ENCODE measurements around the gene SEC24C. TPM values are rescaled to one million over a fixed set of nuclear protein-coding genes. Genes with fewer than 3 reads are reported as not detected.
A peak's percentile ranks its signal among the peaks of the same experiment; 100 is the strongest.

SEC24C gene
- total and polyA plus RNA-seq, 2 donors: 31.4 to 40.2 TPM

- H3K27me3 ChIP-seq (ENCODE audit: control insufficient read depth in 2 of 2, insufficient read depth in 1 of 2, low read length in 1 of 2): no peaks in the 10 kb centered on the region
- H3K9me3 ChIP-seq (ENCODE audit: control insufficient read depth in 2 of 2, insufficient read depth in 1 of 2, low read length in 1 of 2): no peaks in the 10 kb centered on the region
- peaks cover 73 to 86% of the 10 kb centered on the region in 2 donors for H3K36me3 ChIP-seq (ENCODE audit: control insufficient read depth in 2 of 2, insufficient read depth in 2 of 2, low read length in 1 of 2)
- peaks cover 15 to 17% of the 10 kb centered on the region in 2 donors for H3K4me1 ChIP-seq (ENCODE audit: control insufficient read depth in 2 of 2, insufficient read depth in 2 of 2, low read length in 2 of 2)
- DNase-seq (ENCODE audit: low read depth in 6 of 9, low spot score in 9 of 9): no peak
- no peak overlapping the region for H3K27ac ChIP-seq (ENCODE audit: low read depth in 1 of 2, low read length in 1 of 2)
- 94% methylated on average over 2 of the region's 2 CpGs for WGBS
- no peak overlapping the region for H3K4me3 ChIP-seq (ENCODE audit: low read length in 2 of 2)
These were observed 18.7 kb downstream of the SEC24C start for GRCh38 chr10:73762915-73763314.

DNA sequence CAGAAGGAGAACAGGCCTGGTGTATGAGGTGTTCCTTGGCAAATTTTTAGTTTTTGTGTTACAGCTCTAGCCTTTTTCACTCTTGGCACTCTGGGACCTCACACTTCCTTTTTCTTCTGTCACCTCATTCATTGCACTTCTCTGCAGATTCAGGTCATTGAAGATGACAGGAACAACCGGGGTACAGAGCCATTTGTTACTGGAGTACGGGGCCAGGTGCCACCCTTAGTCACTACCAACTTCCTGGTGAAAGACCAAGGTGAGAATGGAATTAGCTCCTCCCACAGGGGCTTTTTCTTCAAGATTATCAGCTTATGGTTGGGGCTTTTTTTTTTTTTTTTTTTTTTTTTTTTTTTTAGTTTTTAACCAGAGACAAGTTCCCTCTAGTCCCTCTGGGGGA, 19.2 kb downstream of the SEC24C start:
- Histone ChIP-seq H3K9me3 (ENCODE audit: control insufficient read depth in 2 of 2, insufficient read depth in 1 of 2, low read length in 1 of 2) (no peaks in the 10 kb centered on the region), H3K4me1 (ENCODE audit: control insufficient read depth in 2 of 2, insufficient read depth in 2 of 2, low read length in 2 of 2) (peaks cover 15 to 17% of the 10 kb centered on the region in 2 donors), H3K27me3 (ENCODE audit: control insufficient read depth in 2 of 2, insufficient read depth in 1 of 2, low read length in 1 of 2) (no peaks in the 10 kb centered on the region), H3K36me3 (ENCODE audit: control insufficient read depth in 2 of 2, insufficient read depth in 2 of 2, low read length in 1 of 2) (peaks cover 73 to 90% of the 10 kb centered on the region in 2 donors), H3K27ac (ENCODE audit: low read depth in 1 of 2, low read length in 1 of 2) (no peak overlapping the region), H3K4me3 (ENCODE audit: low read length in 2 of 2) (no peak overlapping the region)
- 92% methylated on average over 2 of the region's 2 CpGs for WGBS
- no peak for DNase-seq (ENCODE audit: low read depth in 6 of 9, low spot score in 9 of 9)

GRCh38 chr10:73765066-73765465, 20.9 kb downstream of the SEC24C start:
- WGBS: 98% methylated on average over 6 of the region's 6 CpGs
- no peak for DNase-seq (ENCODE audit: low read depth in 6 of 9, low spot score in 9 of 9)
- H3K27me3 ChIP-seq (ENCODE audit: control insufficient read depth in 2 of 2, insufficient read depth in 1 of 2, low read length in 1 of 2): no peaks in the 10 kb centered on the region
- no peak overlapping the region for H3K4me3 ChIP-seq (ENCODE audit: low read length in 2 of 2)
- peaks cover 68 to 95% of the 10 kb centered on the region in 2 donors for H3K36me3 ChIP-seq (ENCODE audit: control insufficient read depth in 2 of 2, insufficient read depth in 2 of 2, low read length in 1 of 2)
- peaks cover under 1 to 16% of the 10 kb centered on the region in 2 donors for H3K4me1 ChIP-seq (ENCODE audit: control insufficient read depth in 2 of 2, insufficient read depth in 2 of 2, low read length in 2 of 2)
- no peak overlapping the region for H3K27ac ChIP-seq (ENCODE audit: low read depth in 1 of 2, low read length in 1 of 2)
- no peaks in the 10 kb centered on the region for H3K9me3 ChIP-seq (ENCODE audit: control insufficient read depth in 2 of 2, insufficient read depth in 1 of 2, low read length in 1 of 2)

DNA sequence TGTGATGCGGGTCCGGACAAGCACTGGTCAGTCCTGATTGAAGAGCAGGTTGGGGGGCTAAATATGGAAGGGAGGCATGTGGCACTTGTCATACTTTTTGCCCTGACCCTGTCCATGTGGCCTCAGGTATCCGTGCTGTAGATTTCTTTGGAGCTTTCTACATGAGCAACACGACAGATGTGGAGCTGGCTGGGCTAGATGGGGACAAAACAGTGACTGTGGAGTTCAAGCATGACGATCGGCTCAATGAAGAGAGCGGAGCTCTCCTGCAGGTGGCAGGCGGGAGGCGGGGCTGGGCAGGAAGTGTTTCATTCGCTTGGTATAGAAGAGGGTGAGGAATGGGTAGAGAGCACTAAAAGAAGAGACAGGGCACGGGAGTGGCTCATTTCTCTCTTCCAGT, 24.7 kb downstream of the SEC24C start:
- H3K9me3 ChIP-seq (ENCODE audit: control insufficient read depth in 2 of 2, insufficient read depth in 1 of 2, low read length in 1 of 2): peaks cover 0 to 3% of the 10 kb centered on the region in 2 donors
- H3K4me1 ChIP-seq (ENCODE audit: control insufficient read depth in 2 of 2, insufficient read depth in 2 of 2, low read length in 2 of 2): peaks cover 9 to 30% of the 10 kb centered on the region in 2 donors
- peaks cover 44 to 75% of the 10 kb centered on the region in 2 donors for H3K36me3 ChIP-seq (ENCODE audit: control insufficient read depth in 2 of 2, insufficient read depth in 2 of 2, low read length in 1 of 2)
- peak in 5 of 9 donors; percentile 42 to 76 (median 54) for DNase-seq (ENCODE audit: low read depth in 6 of 9, low spot score in 9 of 9)
- 62% methylated on average over 11 of the region's 11 CpGs for WGBS
- H3K27ac ChIP-seq (ENCODE audit: low read depth in 1 of 2, low read length in 1 of 2): peak overlapping the region in 1 of 2 donors; percentile 45
- H3K4me3 ChIP-seq (ENCODE audit: low read length in 2 of 2): no peak overlapping the region
- H3K27me3 ChIP-seq (ENCODE audit: control insufficient read depth in 2 of 2, insufficient read depth in 1 of 2, low read length in 1 of 2): no peaks in the 10 kb centered on the region

DNA sequence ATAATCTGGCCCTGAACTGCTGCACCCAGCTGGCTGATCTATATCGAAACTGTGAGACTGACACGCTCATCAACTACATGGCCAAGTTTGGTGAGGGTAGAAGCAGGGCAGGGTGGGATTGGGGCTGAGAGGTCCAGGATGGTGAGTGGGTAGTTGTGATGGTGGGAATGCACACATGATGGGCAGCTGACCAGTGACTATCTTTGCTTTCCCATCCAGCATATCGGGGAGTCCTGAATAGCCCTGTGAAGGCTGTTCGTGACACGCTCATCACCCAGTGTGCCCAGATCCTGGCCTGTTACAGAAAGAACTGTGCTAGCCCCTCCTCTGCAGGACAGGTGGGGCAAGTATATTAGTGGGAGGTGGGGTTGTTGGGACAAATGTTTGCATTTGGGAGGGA, 25.2 kb downstream of the SEC24C start:
- no peak for DNase-seq (ENCODE audit: low read depth in 6 of 9, low spot score in 9 of 9)
- Histone ChIP-seq H3K36me3 (ENCODE audit: control insufficient read depth in 2 of 2, insufficient read depth in 2 of 2, low read length in 1 of 2) (peaks cover 41 to 73% of the 10 kb centered on the region in 2 donors), H3K9me3 (ENCODE audit: control insufficient read depth in 2 of 2, insufficient read depth in 1 of 2, low read length in 1 of 2) (peaks cover 0 to 3% of the 10 kb centered on the region in 2 donors), H3K27ac (ENCODE audit: low read depth in 1 of 2, low read length in 1 of 2) (peak overlapping the region in 1 of 2 donors; percentile 45), H3K4me1 (ENCODE audit: control insufficient read depth in 2 of 2, insufficient read depth in 2 of 2, low read length in 2 of 2) (peaks cover 13 to 36% of the 10 kb centered on the region in 2 donors), H3K27me3 (ENCODE audit: control insufficient read depth in 2 of 2, insufficient read depth in 1 of 2, low read length in 1 of 2) (no peaks in the 10 kb centered on the region), H3K4me3 (ENCODE audit: low read length in 2 of 2) (no peak overlapping the region)
- WGBS: 99% methylated on average over 5 of the region's 5 CpGs

GRCh38 chr10:73771722-73772280, 27.6 kb downstream of the SEC24C start:
- Histone ChIP-seq H3K4me3 (ENCODE audit: low read length in 2 of 2) (peak overlapping the region; percentile 78 to 83), H3K9me3 (ENCODE audit: control insufficient read depth in 2 of 2, insufficient read depth in 1 of 2, low read length in 1 of 2) (peaks cover 0 to 3% of the 10 kb centered on the region in 2 donors), H3K27me3 (ENCODE audit: control insufficient read depth in 2 of 2, insufficient read depth in 1 of 2, low read length in 1 of 2) (no peaks in the 10 kb centered on the region), H3K36me3 (ENCODE audit: control insufficient read depth in 2 of 2, insufficient read depth in 2 of 2, low read length in 1 of 2) (peaks cover 17 to 70% of the 10 kb centered on the region in 2 donors), H3K27ac (ENCODE audit: low read depth in 1 of 2, low read length in 1 of 2) (peak overlapping the region; percentile 92 to 98), H3K4me1 (ENCODE audit: control insufficient read depth in 2 of 2, insufficient read depth in 2 of 2, low read length in 2 of 2) (peaks cover 21 to 45% of the 10 kb centered on the region in 2 donors)
- DNase-seq (ENCODE audit: low read depth in 6 of 9, low spot score in 9 of 9): peak in 5 of 9 donors; percentile 50 to 78 (median 69)
- 24% methylated on average over 17 of the region's 17 CpGs for WGBS

- Histone ChIP-seq H3K9me3 (ENCODE audit: control insufficient read depth in 2 of 2, insufficient read depth in 1 of 2, low read length in 1 of 2) (peaks cover 0 to 3% of the 10 kb centered on the region in 2 donors), H3K27me3 (ENCODE audit: control insufficient read depth in 2 of 2, insufficient read depth in 1 of 2, low read length in 1 of 2) (no peaks in the 10 kb centered on the region), H3K4me3 (ENCODE audit: low read length in 2 of 2) (peak overlapping the region; percentile 78 to 83), H3K36me3 (ENCODE audit: control insufficient read depth in 2 of 2, insufficient read depth in 2 of 2, low read length in 1 of 2) (peaks cover 14 to 67% of the 10 kb centered on the region in 2 donors), H3K27ac (ENCODE audit: low read depth in 1 of 2, low read length in 1 of 2) (peak overlapping the region; percentile 92 to 98), H3K4me1 (ENCODE audit: control insufficient read depth in 2 of 2, insufficient read depth in 2 of 2, low read length in 2 of 2) (peaks cover 21 to 45% of the 10 kb centered on the region in 2 donors)
- DNase-seq (ENCODE audit: low read depth in 6 of 9, low spot score in 9 of 9): peak in 6 of 9 donors; percentile 68 to 89 (median 76)
- WGBS: under 1% methylated on average over 101 of the region's 101 CpGs
These were observed 28.3 kb downstream of the SEC24C start for GRCh38 chr10:73772281-73773151.

DNA sequence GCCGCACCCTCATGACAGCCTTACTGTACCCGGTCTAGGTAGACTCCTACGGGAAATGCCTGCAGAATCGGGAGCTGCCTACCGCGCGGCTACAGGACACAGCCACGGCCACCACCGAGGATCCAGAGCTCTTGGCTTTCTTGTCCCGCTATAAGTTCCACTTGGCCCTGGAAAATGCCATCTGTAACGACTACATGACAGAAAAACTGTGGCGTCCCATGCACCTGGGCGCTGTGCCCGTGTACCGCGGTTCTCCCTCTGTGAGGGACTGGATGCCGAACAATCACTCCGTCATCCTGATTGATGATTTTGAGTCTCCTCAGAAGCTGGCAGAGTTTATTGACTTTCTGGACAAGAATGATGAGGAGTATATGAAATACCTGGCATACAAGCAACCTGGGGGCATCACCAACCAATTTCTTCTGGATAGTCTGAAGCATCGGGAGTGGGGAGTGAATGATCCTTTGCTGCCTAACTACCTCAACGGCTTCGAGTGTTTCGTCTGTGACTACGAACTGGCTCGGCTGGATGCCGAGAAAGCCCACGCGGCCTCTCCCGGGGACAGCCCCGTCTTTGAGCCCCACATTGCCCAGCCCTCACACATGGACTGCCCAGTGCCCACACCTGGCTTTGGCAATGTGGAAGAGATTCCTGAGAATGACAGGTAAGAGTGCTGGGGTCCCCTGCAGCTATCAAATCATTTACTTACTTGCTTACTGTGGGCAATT, 29.1 kb downstream of the SEC24C start:
- Histone ChIP-seq H3K9me3 (ENCODE audit: control insufficient read depth in 2 of 2, insufficient read depth in 1 of 2, low read length in 1 of 2) (peaks cover 0 to 3% of the 10 kb centered on the region in 2 donors), H3K4me3 (ENCODE audit: low read length in 2 of 2) (peak overlapping the region; percentile 78 to 83), H3K36me3 (ENCODE audit: control insufficient read depth in 2 of 2, insufficient read depth in 2 of 2, low read length in 1 of 2) (peaks cover 14 to 62% of the 10 kb centered on the region in 2 donors), H3K4me1 (ENCODE audit: control insufficient read depth in 2 of 2, insufficient read depth in 2 of 2, low read length in 2 of 2) (peaks cover 21 to 45% of the 10 kb centered on the region in 2 donors), H3K27ac (ENCODE audit: low read depth in 1 of 2, low read length in 1 of 2) (peak overlapping the region; percentile 92 to 98), H3K27me3 (ENCODE audit: control insufficient read depth in 2 of 2, insufficient read depth in 1 of 2, low read length in 1 of 2) (no peaks in the 10 kb centered on the region)
- 12% methylated on average over 29 of the region's 29 CpGs for WGBS
- DNase-seq (ENCODE audit: low read depth in 6 of 9, low spot score in 9 of 9): no peak
